Neural cell (in vitro differentiated cells): ENCODE data around the gene BTBD18.

Experiments
- EP300 ChIP-seq: fragments of 450-650 bp; conservative IDR thresholded peaks from 2 replicates; pipeline ENCODE4 v1.6.1; 2014; ENCODE audit warnings: antibody characterized with exemption, mild to moderate bottlenecking, moderate library complexity; ENCODE audit not compliant: poor library complexity, severe bottlenecking
- EZH2 ChIP-seq: fragments of 200-600, 300-800 bp; shearing (Covaris generic), sonication (generic); IDR thresholded peaks from 2 replicates; pipeline ENCODE4 v1.6.1; 2014; ENCODE audit warnings: antibody characterized with exemption, low read length, borderline replicate concordance, mild to moderate bottlenecking; ENCODE audit not compliant: insufficient read depth, poor library complexity, severe bottlenecking
- MXI1 ChIP-seq: fragments of 450-650 bp; conservative IDR thresholded peaks from 2 replicates; pipeline ENCODE4 v1.6.1; 2014; ENCODE audit warnings: antibody characterized with exemption, mild to moderate bottlenecking; ENCODE audit not compliant: poor library complexity, severe bottlenecking
- POLR2AphosphoS5 ChIP-seq: IDR thresholded peaks from 2 replicates; pipeline ENCODE4 v1.6.1; 2012
- RAD21 ChIP-seq: fragments of 450-650 bp; conservative IDR thresholded peaks from 2 replicates; pipeline ENCODE4 v1.6.1; 2014; ENCODE audit warnings: antibody characterized with exemption, mild to moderate bottlenecking, moderate library complexity
- REST ChIP-seq: IDR thresholded peaks from 2 replicates; pipeline ENCODE4 v1.6.1; 2012; ENCODE audit warnings: borderline replicate concordance
- TAF1 ChIP-seq: IDR thresholded peaks from 2 replicates; pipeline ENCODE4 v1.6.1; 2012; ENCODE audit warnings: low read depth
- TF ChIP-seq, protein P1 (sequence below): fragments of 450-650 bp; IDR thresholded peaks from 2 replicates; pipeline ENCODE4 v1.5.1; 2014; ENCODE audit warnings: antibody characterized with exemption, mild to moderate bottlenecking, moderate library complexity; ENCODE audit not compliant: poor library complexity, severe bottlenecking

DNA sequence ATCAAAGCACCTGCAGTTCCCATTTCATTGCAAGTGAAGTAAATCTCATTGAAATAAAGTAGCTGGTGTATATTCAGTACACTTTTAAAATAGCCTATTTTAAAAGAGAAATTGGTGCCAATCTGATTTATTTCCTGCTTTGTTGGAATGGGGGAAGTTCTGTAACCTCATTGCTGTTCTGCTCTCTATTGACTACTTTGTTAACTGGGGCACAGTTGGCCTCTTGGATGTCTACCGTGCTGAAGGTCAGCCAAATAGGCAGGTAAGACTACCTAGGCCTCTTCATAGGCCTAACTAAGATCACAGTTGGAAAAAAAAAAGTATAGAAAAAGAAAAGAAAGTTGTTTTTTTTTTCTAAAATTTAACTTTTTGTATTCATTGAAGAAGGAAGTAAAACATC, 19.2 kb upstream of the BTBD18 start:
- TF ChIP-seq, protein P1, sequence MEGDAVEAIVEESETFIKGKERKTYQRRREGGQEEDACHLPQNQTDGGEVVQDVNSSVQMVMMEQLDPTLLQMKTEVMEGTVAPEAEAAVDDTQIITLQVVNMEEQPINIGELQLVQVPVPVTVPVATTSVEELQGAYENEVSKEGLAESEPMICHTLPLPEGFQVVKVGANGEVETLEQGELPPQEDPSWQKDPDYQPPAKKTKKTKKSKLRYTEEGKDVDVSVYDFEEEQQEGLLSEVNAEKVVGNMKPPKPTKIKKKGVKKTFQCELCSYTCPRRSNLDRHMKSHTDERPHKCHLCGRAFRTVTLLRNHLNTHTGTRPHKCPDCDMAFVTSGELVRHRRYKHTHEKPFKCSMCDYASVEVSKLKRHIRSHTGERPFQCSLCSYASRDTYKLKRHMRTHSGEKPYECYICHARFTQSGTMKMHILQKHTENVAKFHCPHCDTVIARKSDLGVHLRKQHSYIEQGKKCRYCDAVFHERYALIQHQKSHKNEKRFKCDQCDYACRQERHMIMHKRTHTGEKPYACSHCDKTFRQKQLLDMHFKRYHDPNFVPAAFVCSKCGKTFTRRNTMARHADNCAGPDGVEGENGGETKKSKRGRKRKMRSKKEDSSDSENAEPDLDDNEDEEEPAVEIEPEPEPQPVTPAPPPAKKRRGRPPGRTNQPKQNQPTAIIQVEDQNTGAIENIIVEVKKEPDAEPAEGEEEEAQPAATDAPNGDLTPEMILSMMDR: no peak
- TF ChIP-seq POLR2AphosphoS5 (no peak), EZH2 (no peak), REST (no peak), EP300 (no peak), MXI1 (no peak), TAF1 (no peak), RAD21 (no peak)
